Esophagus squamous epithelium (tissue), 5 donors: Measurements from ENCODE around the gene SCARF1. TPM values are rescaled to one million over a fixed set of nuclear protein-coding genes. Genes with fewer than 3 reads are reported as not detected.
"Not testable (repeated sequence)": the region's sequence is repeated elsewhere in the genome, so short reads cannot be mapped to it uniquely, and the experiment has no call there.

ENCODE experiments used
- DNase-seq: peaks from one replicate; lab custom pipeline; 2025; lab: John Stamatoyannopoulos, UW
- H3K27ac ChIP-seq, 4 donors: fragments of 200-600 bp; sonication (generic); one replicate each; pipeline ENCODE4 v1.5.1; 2016 to 2019; ENCODE audit warnings: mild to moderate bottlenecking in 1 of 4
- H3K27me3 ChIP-seq, 4 donors: fragments of 200-600 bp; sonication (generic); 1 replicate in 3 of 4; 2 replicates in 1 of 4; pipeline versions ENCODE4 v1.5.1 to v1.6.0; 2017 to 2021; ENCODE audit warnings: antibody characterized with exemption in 1 of 4
- H3K36me3 ChIP-seq, 3 donors: fragments of 200-600 bp; sonication (generic); one replicate each; pipeline ENCODE4 v1.5.1; 2016 to 2019
- H3K4me1 ChIP-seq, 3 donors: fragments of 200-600 bp; sonication (generic); one replicate each; pipeline ENCODE4 v1.5.1; 2017 to 2019
- H3K4me3 ChIP-seq, 4 donors: fragments of 200-600 bp; sonication (generic); 1 replicate in 3 of 4; 2 replicates in 1 of 4; pipeline ENCODE4 v1.5.1; 2016 to 2019; ENCODE audit warnings: mild to moderate bottlenecking in 2 of 4, moderate library complexity in 1 of 4
- H3K9me3 ChIP-seq, 3 donors: fragments of 200-600 bp; sonication (generic); one replicate each; pipeline ENCODE4 v1.5.1; 2016 to 2019
- CTCF ChIP-seq, 6 experiments: fragments of 450-650 bp in 4 of 6; fragments of 200-600 bp in 2 of 6; sonication (generic) in 2 of 6; IDR thresholded peaks; one replicate each; pipeline ENCODE4 v1.5.1; 2016 to 2019; ENCODE audit warnings: antibody characterized with exemption in 6 of 6, mild to moderate bottlenecking in 4 of 6, moderate library complexity in 4 of 6
- POLR2A ChIP-seq, 4 donors: fragments of 450-650 bp; IDR thresholded peaks; one replicate each; pipeline ENCODE4 v1.6.1; 2017; ENCODE audit warnings: antibody characterized with exemption in 4 of 4, mild to moderate bottlenecking in 4 of 4, moderate library complexity in 3 of 4
- WGBS, 2 donors: methylation state at CpG; one replicate each; pipeline ENCODE4 v1.1.5; 2018; 5-methylcytosine and 5-hydroxymethylcytosine counted together
- intact Hi-C: fragments of 100-400 bp; cut with DNase I; formaldehyde crosslinking; loops from one replicate; pipeline ENCODE4 v1.15.0; 2022
- total RNA-seq, 4 donors: library from RNA; depleted of rRNA; stranded (reverse); fragments of >200 nt; gene quantifications; one replicate each; pipeline ENCODE4 v1.1.0, GENCODE V29; 2016
- donor health status: DM: yes; HTN: yes; CAD: no.

SCARF1 gene
- total RNA-seq, 4 donors from 2014 or later, result 2.0 to 5.7 (median 3.3) TPM

- TF ChIP-seq CTCF (IDR thresholded peaks at IDR 0.05) (no peak), POLR2A (IDR thresholded peaks at IDR 0.05) (no peak)
- H3K27me3 ChIP-seq, result no peaks in the 10 kb centered on the region
- H3K36me3 ChIP-seq, result peaks cover 59 to 97% (median 87%) of the 10 kb centered on the region in 3 donors
- peaks cover 0 to 16% (median 4%) of the 10 kb centered on the region in 3 donors for H3K4me1 ChIP-seq
- DNase-seq, result no peak
- intact Hi-C loops, result no loop called here
- H3K4me3 ChIP-seq, result no peak overlapping the region
- WGBS, 2 donors, result 80 to 85% methylated on average over 15 to 16 of the region's 26 CpGs
- H3K27ac ChIP-seq, result no peak overlapping the region
- H3K9me3 ChIP-seq, result no peaks in the 10 kb centered on the region
Measured at GRCh38 chr17:1673041-1673785, 27.7 kb upstream of the SCARF1 start.

- 91 to 92% methylated on average over 5 of the region's 5 CpGs for WGBS, 2 donors
- intact Hi-C loops, H3K27ac ChIP-seq: not testable (repeated sequence)
Measured at GRCh38 chr17:1663934-1664333, 18.4 kb upstream of the SCARF1 start.

GRCh38 chr17:1661045-1661444, 15.5 kb upstream of the SCARF1 start:
- no peak overlapping the region for H3K27ac ChIP-seq
- no peak for TF ChIP-seq POLR2A (IDR thresholded peaks at IDR 0.05)
- TF ChIP-seq CTCF (IDR thresholded peaks at IDR 0.05), result no peak
- H3K9me3 ChIP-seq, result no peaks in the 10 kb centered on the region
- peaks cover 51 to 100% (median 75%) of the 10 kb centered on the region in 3 donors for H3K36me3 ChIP-seq
- no peak for DNase-seq
- 93% methylated on average over 7 to 10 of the region's 12 CpGs for WGBS, 2 donors
- no peaks in the 10 kb centered on the region for H3K27me3 ChIP-seq
- no peaks in the 10 kb centered on the region for H3K4me1 ChIP-seq
- no peak overlapping the region for H3K4me3 ChIP-seq
- intact Hi-C loops, result no loop called here

More at GRCh38 chr17:1663934-1664333, 18.4 kb upstream of the SCARF1 start:
- not testable (repeated sequence) for H3K4me1 ChIP-seq, H3K9me3 ChIP-seq, H3K4me3 ChIP-seq, DNase-seq, H3K27me3 ChIP-seq
- H3K36me3 ChIP-seq, result peaks cover 35 to 100% (median 63%) of the 10 kb centered on the region in 3 donors

GRCh38 chr17:1658100-1658499, 12.6 kb upstream of the SCARF1 start:
- no peak for DNase-seq
- WGBS, 2 donors, result 88 to 92% methylated on average over 8 to 9 of the region's 9 CpGs
- Histone ChIP-seq H3K4me1 (no peaks in the 10 kb centered on the region), H3K9me3 (no peaks in the 10 kb centered on the region), H3K27ac (no peak overlapping the region), H3K27me3 (no peaks in the 10 kb centered on the region), H3K4me3 (no peak overlapping the region), H3K36me3 (peaks cover 75 to 100% (median 87%) of the 10 kb centered on the region in 3 donors)
- TF ChIP-seq CTCF (IDR thresholded peaks at IDR 0.05) (no peak), POLR2A (IDR thresholded peaks at IDR 0.05) (no peak)
- intact Hi-C loops, result no loop called here

- H3K27me3 ChIP-seq, result no peaks in the 10 kb centered on the region
- intact Hi-C loops, result no loop called here
- H3K9me3 ChIP-seq, result no peaks in the 10 kb centered on the region
- no peak for DNase-seq
- WGBS, 2 donors, result 91 to 95% methylated on average over 11 to 14 of the region's 14 CpGs
- peaks cover 12 to 31% (median 15%) of the 10 kb centered on the region in 3 donors for H3K4me1 ChIP-seq
- H3K36me3 ChIP-seq, result peaks cover 61 to 87% (median 79%) of the 10 kb centered on the region in 3 donors
- H3K4me3 ChIP-seq, result no peak overlapping the region
- TF ChIP-seq POLR2A (IDR thresholded peaks at IDR 0.05), result no peak
- no peak for TF ChIP-seq CTCF (IDR thresholded peaks at IDR 0.05)
- H3K27ac ChIP-seq, result peak overlapping the region in 1 of 4 donors; percentile 7
Measured at GRCh38 chr17:1653735-1654134, 8.2 kb upstream of the SCARF1 start.

- H3K27me3 ChIP-seq, H3K4me3 ChIP-seq, DNase-seq, H3K27ac ChIP-seq, H3K9me3 ChIP-seq, intact Hi-C loops: not testable (repeated sequence)
- WGBS, 2 donors, result 75 to 83% methylated on average over 7 of the region's 7 CpGs
- Histone ChIP-seq H3K36me3 (peaks cover 55 to 78% (median 70%) of the 10 kb centered on the region in 3 donors), H3K4me1 (peaks cover 19 to 40% (median 24%) of the 10 kb centered on the region in 3 donors)
Measured at GRCh38 chr17:1652794-1653193, 7.3 kb upstream of the SCARF1 start.
